ENCODE measurements around the gene PZP. TPM values are rescaled to one million over a fixed set of nuclear protein-coding genes. Genes with fewer than 3 reads are reported as not detected.

The PZP gene
- polyA plus RNA-seq, 5 donors: 1.3 to 2.9 (median 2.4) TPM

DNA sequence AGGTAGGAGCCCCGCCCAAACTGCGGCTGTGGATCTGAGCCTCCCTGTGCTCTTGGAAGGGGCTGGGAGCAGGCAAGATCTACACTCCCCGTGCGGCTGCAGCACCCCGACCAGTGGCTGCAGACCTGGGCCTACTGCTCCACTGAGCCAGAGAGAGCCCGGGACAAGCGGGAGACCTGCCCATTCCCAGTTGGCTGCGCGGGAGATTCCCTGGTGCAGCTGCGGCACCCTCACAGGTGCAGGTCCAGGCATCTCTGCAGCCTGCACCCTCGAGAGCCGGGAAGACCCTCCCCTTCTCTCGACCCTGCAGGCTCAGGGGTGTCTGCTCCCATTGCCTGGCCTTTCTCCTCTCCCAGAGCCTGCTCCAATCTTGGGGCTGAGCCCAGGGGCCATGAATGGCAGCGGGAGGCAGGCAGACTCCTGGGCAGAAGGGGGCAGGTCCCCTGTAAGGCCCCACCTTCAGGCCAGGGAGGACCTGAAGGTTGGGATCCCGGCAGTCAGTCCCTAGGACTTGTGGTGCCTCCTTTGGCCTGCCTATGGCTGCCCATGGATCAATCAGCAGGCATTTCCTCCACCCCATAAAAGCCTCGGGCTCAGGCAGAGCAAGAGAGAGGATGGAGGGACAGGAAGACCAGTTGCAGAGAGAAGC is 83.7 kb downstream of the PZP start:
- no peak for DNase-seq

DNA sequence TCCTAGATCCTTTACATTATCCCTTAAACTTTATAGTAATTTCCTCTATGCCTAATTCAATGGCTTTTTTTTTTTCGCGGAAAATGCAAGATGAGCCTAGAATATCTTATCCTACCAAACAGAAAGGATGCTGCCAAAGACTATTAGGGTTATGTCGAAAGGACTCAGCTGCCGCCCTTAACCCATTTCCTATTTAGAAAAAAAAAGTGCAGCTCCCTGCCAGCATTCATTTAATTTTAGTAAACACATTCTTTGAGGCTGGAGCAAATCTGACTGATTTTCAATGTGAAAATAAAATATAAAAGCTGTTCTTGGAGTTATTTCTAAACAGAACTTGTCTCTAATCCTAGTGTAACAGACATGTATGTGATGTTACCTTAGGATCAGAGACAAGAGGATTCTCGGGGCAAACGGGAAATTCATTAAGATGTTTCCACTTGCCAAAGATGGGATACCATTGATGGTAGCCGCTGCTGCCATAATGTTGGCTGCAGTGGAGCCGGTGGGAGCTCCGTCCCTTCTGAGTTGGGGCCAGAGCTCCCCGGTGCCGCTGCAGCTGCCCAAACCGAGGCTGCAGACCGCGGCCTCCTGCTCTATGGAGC is 84.3 kb downstream of the PZP start:
- DNase-seq: peak; percentile 83 to 88

DNA sequence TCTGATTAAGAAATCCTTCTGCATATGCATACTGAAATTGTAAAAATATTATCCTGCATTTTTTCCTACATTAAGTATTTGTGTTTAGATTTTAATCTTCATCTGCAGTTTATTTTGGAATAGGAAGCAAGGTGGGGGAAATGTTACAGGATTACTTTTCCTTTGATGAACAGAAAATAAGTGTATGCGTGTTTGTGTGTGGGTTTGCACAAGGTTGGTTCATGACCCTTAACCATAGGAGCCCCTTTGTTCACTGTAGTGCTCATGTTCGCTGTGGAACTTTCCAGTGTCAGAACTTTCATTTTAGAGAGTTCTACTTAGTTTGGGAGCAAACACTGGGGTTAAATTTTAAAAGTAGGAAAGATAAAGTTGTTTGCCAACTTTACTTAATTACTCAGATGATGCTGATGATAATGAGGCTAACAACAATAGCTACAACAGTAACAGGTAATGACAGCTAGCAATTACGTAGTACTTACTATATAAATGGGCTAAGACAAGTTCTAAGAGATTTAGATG is 86.0 kb downstream of the PZP start:
- DNase-seq: no peak

DNA sequence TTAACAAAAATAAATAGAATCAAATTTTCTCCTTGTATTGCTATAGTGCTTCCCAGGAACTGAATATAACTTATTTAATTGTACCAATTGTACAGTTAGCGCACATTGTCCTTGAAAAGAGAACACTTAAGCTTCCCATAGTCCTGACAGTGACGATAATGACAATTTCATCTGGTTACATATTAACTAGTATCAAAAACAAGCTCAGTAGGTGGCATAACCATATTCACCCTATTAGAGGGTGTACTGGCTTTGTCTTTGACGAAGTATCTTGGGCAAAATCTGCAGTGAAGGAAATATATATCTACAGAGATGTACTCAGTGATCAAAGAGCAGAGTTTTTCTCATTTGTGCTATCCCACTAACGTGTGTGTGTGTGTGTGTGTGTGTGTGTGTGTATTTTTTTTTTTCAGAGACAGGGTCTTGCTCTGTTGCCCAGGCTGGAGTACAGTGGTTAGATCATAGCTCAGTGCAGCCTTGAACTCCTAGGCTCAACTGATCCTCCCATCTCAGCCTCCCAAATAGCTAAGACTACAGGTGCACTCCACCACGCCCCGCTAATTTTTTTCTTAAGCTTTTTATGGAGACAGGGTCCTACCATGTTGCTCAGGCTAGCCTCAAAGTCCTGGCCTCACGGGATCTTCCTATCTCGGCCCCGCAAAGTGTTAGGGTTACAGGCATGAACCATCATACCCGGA is 87.6 kb downstream of the PZP start:
- DNase-seq: no peak

DNA sequence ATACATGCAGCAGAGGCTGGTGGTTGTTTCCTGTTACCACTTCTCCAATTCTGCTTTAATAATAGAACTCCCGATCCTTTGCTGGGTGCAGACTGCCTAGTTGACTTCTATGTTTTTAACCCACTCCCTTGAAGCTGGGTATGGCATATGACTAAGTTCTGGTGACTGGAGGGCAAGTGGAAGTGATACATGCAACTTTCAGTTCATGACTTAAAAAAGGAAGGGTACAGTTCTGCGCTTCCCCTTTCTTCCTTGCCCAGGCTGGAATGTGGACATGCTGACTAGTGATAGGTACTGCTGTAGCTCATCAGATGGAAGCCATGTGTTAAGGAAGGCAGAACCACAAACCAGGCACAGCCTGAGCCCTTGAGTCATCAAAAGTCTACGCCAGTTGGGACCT is 90.0 kb downstream of the PZP start:
- DNase-seq: no peak

DNA sequence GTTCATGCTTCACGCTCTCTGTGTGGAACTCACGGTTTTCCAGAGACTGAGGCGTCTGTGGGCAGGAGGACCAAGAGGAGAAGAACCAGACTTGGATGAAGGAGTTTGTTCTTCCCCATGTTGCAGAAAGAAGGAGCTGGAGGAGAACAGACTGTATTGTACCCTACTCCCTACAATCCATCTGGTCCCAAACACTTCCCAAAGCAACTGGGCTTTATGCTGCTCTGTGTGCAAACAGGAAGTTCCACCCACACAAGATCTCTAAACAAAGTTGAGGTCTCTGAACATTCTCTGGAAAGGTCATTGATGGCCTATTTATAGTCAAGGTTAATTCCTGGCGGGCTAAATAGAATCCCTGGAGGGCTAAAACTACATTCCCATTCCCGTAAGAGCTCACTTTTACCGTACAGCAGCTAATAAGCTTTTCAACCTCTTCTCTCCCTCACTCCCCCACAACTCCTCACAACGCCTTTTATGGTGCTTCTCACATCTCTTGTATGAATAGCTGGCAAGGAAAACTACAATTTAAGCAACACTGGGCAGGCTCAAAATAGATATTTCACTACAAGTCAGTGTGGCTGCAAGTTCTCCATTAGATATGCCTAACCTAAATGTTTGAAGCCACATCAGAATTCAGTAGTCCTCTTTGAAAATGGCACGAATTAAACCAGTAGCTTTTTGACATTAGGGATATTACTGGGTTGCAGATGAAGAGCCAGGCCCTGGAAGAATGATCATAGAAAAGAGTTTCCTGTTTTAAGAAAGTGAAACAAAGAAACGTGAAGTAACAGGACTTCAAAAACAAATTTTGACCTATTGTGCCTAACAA is 92.2 kb downstream of the PZP start, which contains the start of gene A2M:
A2M (minus strand) TSS at position 189 of the 829 bp plus-strand sequence; CDS start at position 119, 70 bp downstream.
- DNase-seq: peak; percentile 55 to 69

DNA sequence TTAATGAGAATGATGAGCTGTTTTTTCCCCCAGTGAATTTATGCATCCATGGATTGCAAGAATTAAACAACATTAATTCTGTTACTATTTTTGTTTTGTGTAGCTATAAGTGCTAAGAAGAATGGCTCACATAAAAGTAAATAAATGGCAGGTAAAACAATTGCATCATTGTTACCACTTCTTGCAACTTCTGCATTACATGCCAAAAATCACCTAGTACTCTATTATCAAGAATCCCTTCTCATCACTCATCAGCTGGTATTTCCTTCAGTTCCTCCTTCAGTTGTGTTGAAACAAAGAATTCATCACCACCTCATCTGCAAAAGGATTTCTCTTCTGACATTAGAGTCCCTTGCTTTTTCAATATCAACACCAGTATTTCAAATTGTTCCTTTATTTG is 93.2 kb downstream of the PZP start:
- no peak for DNase-seq

DNA sequence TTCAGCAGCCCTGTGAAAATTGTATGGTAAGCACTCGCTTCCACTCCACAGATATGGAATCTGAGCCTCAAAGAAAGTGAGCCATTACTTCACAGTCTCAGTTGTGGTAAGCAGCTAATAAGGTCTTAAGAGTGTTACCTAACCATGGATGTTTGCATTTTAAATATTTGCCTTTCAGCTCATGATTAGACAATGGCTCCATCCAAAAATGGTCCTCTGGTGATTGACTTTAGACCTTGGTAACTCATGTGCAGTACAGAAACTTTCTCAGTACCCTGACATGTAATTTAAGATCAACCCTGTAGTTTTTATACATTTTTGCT is 94.2 kb downstream of the PZP start:
- no peak for DNase-seq

DNA sequence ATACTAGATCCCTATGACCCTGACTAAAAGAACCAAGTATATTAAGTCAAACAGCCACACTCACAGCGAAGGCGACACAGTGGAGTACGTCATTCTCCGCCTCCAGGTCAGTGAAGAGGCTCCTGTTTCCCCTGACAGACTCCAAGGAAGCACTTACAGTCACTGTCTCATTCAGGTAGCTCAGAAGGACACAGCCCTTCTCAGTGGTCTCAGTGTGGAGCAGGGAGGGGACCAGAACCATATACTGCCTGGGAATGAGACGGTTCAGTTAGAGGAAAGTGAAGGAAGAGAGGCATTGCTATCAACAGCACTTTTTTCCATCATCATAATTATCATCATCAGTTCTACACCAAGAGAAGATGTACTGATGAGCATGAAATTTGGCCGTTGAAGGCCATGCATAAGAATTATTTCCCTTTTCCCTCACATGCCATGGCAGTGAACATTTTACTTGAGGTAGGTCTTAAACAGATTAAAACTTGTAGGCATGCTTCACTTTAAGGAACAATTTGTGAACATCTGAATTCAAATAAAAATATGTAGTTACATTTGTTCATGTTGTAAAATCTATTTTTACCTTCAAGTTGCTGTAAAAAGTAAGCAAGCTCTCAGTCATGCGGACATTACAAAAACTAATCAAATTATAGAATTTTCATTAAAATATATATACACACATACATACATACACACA is 94.8 kb downstream of the PZP start:
- DNase-seq: no peak

DNA sequence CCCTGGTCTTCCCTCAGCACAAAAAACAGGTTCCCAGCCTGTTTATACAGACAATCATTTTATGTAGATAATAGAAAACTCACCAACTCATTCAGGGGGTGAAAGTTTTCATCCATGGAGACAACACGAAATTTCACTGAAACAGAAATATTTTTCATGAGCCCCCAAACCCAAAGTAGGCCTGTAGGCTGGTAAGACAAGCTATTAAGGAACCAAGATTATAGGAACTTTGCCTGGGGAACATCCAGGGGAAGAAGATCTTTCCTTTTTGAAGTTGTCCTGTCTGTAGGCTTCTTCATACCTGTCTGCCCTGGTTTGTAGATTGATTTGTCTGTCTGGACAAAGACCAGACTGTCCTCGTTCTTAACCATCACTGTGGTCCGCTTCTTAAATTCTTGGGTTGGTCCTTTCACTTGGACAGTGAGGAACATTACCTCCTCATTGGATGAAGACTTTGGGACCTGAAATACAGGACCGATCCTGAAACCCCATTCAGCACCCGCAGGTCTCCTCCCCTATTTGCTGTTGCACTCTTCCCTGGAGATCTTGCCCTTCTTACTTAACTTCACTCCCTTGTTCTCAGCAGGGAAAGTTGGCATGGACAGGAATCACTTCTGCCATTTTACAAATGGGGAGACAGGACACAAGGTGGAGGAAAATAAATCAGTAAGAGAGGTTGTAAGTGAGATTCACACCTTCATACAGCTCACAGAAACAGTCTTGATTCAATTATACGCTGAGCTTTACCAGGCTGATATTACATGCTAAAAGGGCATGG is 95.9 kb downstream of the PZP start:
- DNase-seq: no peak

DNA sequence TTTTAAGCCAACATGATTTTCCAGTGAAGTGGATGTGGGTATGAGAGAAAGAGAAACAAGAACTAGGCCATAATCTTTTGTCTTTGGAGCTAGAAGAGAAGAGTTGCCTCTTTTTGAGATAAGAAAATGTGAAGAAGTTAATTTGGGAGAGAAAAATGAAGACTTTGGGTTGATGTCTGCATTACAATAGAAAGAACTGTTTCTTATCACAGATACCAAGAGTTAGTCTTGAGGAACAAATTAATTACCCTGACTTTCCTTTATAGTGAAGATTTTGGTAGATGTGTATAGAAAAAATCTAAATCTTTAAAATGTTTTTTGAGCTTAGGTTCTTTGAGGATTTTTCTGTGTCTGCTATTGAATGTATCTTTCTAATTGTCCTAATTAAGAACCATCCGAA is 96.7 kb downstream of the PZP start:
- no peak for DNase-seq

DNA sequence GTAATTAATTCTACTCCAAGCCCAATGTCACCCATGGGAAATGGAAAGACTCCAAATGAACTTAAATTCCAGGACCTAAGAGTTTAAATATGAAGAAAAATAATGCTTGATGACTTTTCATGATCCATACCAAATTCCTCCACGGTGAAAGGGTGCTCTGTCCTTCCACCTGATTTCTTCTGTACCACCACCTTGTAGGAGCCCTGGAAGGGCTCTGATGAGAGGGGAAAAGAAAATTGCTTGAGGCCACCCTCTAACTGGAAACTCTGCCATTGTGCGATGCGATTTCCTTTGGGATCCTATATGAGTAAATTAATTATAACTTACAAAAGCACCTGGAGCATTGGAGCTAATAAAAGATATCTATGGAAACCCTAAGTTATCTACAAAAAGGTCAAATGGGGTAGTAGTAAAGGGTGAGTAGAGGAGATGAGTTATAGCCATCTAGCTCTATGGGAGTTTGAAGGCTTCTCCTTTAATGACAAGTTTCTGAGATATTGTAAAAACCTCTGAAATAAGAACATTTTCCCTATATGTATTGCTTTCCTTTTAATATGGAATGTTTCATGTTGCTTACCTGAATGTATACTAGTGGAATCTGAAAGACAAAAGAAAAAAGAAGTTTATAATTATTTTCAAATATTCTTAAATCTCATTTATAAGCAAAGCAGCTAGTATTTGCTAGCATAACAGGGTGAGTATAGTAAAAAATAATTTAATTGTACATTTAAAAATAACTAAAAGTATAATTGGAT is 98.3 kb downstream of the PZP start:
- DNase-seq: no peak

DNA sequence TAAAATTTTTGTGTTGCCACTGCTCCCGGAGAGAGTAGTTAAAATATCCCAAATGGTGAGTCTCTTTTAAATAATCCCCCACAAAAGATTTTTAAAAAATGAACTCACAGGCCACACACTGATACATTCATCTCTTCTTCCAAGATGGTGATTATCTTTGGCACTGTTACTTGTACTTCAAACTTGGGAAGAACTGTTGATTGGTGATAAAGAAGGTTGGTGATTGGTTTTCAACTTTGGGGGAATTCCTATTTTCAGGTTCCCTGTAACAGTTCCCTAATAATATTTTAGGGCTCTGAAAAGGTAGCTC is 99.0 kb downstream of the PZP start:
- no peak for DNase-seq

DNA sequence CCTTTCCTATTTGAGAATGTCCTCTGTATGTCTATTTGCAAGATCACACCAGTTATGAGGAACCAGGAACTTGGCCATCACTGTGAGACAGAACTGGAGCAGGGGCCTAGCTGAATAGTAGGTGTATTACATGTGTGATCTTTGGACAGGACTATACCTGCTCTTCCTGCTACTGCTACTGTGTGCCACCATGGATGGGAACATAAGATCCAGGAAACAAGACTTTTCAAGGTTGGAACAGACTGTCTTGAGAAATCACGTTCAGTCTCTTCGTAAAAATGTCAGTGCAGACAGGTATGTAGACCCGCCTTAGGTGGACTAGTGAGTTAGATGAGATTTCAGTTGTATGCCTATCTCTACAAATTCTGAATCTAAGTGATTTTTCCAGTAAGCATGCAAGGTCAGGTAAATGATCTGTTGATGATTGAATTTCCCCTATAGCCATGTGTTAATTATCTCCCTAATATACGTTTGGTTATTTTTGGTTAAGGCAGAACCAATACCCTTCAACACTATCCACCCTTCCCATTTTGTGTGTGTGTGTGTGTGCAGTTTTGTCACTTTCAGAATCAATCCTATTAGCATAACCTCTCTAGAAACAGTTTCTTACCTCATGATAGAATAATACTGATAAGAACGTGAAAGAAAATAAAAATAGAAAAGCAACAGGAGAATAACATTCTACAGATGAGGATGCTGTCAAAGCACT is 99.5 kb downstream of the PZP start:
- no peak for DNase-seq

DNA sequence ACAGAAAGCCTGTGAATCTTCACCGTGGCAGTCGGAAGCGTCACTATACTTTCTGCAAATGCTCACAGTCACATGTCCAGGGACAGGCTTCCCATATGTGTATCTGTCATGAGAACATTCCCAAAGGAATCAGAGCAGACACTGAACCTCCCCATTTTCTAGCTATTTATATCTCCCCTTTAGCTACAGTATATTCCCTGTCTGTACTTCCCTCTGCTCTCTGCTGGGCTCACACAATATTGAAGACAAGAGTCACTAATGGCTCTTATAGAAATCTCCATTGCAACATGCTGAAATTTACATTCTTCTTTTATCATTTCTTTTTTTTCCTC is 100.7 kb downstream of the PZP start:
- no peak for DNase-seq

DNA sequence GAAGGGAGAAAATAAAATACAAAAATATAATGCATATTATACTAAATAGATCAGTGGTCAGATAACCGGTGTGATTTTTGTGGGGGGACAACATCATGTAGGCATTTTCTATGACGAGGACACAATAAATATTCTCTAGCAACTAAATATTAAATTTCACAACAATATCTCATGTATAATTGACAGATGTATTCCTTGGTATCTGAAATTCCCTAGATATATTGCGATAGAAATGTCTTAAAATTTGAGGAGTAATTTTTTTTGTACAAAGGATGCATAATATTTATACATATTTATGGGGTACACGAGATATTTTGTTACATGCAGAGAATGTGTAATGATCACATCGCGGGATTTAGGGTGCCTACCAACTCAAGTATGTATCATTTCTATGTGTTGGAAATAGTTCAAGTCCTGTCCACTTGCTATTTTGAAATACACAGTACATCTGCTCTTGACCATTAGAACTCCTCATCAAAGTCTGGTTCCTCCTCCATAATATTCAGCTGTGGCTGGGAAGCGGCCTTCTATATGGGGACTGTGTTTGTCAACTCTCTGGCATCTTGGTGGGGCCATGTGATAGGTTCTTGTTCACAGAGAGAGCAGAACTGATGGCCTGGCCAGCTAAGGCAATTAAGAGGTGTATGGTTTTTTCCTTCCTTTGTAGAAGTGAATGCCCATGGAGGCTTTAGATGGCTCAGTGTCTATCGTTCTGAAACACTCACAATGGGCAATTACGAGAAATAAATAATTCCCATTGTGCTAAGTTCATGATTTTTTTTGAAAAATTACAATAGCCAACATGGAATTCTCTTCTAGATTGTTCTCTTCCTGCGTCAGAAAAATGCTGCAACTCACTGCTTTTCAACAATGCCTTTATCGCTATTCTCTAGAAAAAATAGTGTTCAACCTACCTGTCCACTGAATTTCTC is 101.3 kb downstream of the PZP start:
- DNase-seq: no peak

DNA sequence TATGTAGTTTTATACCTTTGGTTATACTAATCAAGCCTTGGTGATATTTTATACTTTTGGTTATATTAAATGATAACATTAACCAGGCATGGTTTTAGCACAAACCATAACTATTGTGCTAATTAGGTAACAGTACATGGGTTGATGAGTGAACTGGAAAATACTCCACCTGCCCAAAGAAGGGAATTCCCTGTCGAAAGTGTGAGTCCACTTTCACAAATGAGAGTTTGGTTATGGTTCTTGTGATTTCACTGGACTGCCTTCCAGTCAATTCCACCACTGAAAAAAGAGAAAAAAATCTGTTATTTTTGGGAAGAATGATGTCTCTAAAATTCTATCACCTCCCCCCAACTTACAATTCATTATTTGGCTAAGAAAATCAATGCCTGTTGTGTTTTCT is 102.1 kb downstream of the PZP start:
- DNase-seq: no peak

DNA sequence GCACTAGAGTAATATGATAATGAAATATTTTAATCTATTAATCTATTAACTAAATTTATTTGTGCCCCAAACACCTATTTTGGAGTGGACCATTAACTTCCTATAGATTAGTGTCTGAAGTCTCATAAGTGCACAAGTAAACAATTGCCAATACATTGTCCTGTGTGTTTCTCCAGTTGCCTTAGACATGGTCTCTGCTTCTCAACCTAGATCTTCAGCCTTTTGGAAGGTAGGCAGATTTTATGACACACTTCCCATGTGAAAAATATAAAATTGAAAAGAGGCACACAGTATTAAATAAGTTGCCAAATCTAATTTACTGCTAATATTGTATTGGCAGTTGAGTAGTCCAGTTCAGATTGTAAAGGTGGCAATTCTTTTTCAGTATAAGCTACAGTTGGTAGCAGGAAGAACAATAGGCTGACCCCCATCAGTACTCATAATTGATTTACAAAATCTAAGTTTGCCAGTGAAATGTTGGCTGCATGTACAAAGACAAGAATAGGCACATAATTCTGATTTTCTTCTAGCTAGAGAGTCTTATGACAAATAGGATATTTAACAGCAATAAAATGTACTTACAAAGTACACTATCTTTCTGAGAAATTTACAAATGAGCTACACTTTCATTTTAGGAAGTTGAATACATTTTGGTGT is 103.3 kb downstream of the PZP start:
- DNase-seq: no peak
